Endothelial cell of umbilical vein (primary cell): Measurements from ENCODE around the gene ITIH2.
"Not testable (repeated sequence)": the region's sequence is repeated elsewhere in the genome, so short reads cannot be mapped to it uniquely, and the experiment has no call there.

Experiments
- EZH2 ChIP-seq: IDR thresholded peaks from 2 replicates; pipeline ENCODE4 v1.6.1; 2012; ENCODE audit warnings: borderline replicate concordance, low read depth, mild to moderate bottlenecking, moderate library complexity, low read length, inconsistent platforms; ENCODE audit not compliant: severe bottlenecking
- GATA2 ChIP-seq: IDR thresholded peaks from 2 replicates; pipeline ENCODE4 v1.7.0; 2011; ENCODE audit warnings: low read depth, mild to moderate bottlenecking, moderate library complexity, mixed read lengths, low read length; ENCODE audit not compliant: insufficient read length, insufficient read depth
- JUN ChIP-seq: IDR thresholded peaks from 2 replicates; pipeline ENCODE4 v1.6.1; 2011; ENCODE audit warnings: borderline replicate concordance, low read depth; ENCODE audit not compliant: insufficient read length, insufficient read depth
- MAX ChIP-seq: IDR thresholded peaks from 2 replicates; pipeline ENCODE4 v1.6.1; 2011; ENCODE audit not compliant: insufficient read depth, insufficient read length
- POLR2A ChIP-seq: IDR thresholded peaks from 2 replicates; pipeline ENCODE4 v1.6.1; 2012; ENCODE audit warnings: low read depth, mild to moderate bottlenecking, control low read depth, low read length
- POLR2AphosphoS5 ChIP-seq: IDR thresholded peaks from 2 replicates; pipeline ENCODE4 v1.6.1; 2012; ENCODE audit warnings: low read depth, mild to moderate bottlenecking, control low read depth, low read length, moderate library complexity; ENCODE audit not compliant: insufficient read depth
- TF ChIP-seq, protein P1 (sequence below), 2 donors: IDR thresholded peaks; 1 replicate in 1 of 2; 2 replicates in 1 of 2; pipeline ENCODE4 v1.5.1; 2011; ENCODE audit warnings: low read length in 2 of 2, mild to moderate bottlenecking in 2 of 2, moderate library complexity in 2 of 2, control low read depth in 1 of 2, inconsistent platforms in 1 of 2, low read depth in 1 of 2; ENCODE audit not compliant: insufficient read depth in 1 of 2; ENCODE audit errors: extremely low read depth in 1 of 2

DNA sequence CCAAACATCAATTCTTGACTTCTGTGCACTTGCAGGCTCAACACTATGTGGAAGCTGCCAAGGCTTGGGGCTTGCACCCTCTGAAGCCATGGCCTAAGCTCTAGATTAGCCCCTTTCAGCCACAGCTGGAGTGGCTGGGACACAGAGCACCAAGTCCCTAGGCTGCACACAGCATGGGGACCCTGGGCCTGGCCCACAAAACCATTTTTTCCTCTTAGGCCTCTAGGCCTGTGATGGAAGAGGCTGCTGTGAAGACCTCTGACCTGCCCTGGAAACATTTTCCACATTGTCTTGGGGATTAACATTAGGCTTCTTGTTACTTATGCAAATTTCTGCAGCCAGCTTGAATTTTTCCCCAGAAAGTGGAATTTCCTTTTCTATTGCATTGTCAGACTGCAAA is 10.7 kb upstream of the ITIH2 start:
- TF ChIP-seq, protein P1, sequence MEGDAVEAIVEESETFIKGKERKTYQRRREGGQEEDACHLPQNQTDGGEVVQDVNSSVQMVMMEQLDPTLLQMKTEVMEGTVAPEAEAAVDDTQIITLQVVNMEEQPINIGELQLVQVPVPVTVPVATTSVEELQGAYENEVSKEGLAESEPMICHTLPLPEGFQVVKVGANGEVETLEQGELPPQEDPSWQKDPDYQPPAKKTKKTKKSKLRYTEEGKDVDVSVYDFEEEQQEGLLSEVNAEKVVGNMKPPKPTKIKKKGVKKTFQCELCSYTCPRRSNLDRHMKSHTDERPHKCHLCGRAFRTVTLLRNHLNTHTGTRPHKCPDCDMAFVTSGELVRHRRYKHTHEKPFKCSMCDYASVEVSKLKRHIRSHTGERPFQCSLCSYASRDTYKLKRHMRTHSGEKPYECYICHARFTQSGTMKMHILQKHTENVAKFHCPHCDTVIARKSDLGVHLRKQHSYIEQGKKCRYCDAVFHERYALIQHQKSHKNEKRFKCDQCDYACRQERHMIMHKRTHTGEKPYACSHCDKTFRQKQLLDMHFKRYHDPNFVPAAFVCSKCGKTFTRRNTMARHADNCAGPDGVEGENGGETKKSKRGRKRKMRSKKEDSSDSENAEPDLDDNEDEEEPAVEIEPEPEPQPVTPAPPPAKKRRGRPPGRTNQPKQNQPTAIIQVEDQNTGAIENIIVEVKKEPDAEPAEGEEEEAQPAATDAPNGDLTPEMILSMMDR (IDR thresholded peaks at IDR 0.05; ENCODE audit: extremely low read depth in 1 of 2, insufficient read depth in 1 of 2, low read depth in 1 of 2, low read length in 2 of 2): not testable (repeated sequence)
- TF ChIP-seq EZH2, POLR2AphosphoS5, MAX, JUN, POLR2A, GATA2: not testable (repeated sequence)
